ENCODE results near the gene TRMT10A.
"Not testable (repeated sequence)": the region's sequence is repeated elsewhere in the genome, so short reads cannot be mapped to it uniquely, and the experiment has no call there.

TRMT10A gene

GRCh38 chr4:99552872-99553271 is 11.0 kb downstream of the TRMT10A start:
- DNase-seq (ENCODE audit: low spot score) = no peak

- DNase-seq (ENCODE audit: low spot score) = no peak
Observed at GRCh38 chr4:99540277-99540939, 23.4 kb downstream of the TRMT10A start.

- no peak for DNase-seq (ENCODE audit: low spot score)
Observed at GRCh38 chr4:99537674-99538073, 26.2 kb downstream of the TRMT10A start.

GRCh38 chr4:99536848-99537247 is 27.0 kb downstream of the TRMT10A start:
- DNase-seq (ENCODE audit: low spot score) = no peak

- no peak for DNase-seq (ENCODE audit: low spot score)
Observed at GRCh38 chr4:99536271-99536670, 27.6 kb downstream of the TRMT10A start.

- not testable (repeated sequence) for DNase-seq (ENCODE audit: low spot score)
Observed at GRCh38 chr4:99534699-99535098, 29.1 kb downstream of the TRMT10A start.

- DNase-seq (ENCODE audit: low spot score) = no peak
Observed at GRCh38 chr4:99529956-99530355, 33.9 kb downstream of the TRMT10A start.

GRCh38 chr4:99529228-99529627 is 34.6 kb downstream of the TRMT10A start:
- DNase-seq (ENCODE audit: low spot score) = no peak

- no peak for DNase-seq (ENCODE audit: low spot score)
Observed at GRCh38 chr4:99518601-99519295, 45.1 kb downstream of the TRMT10A start.

GRCh38 chr4:99510721-99511120 is 53.1 kb downstream of the TRMT10A start, which contains the start of gene C4orf17:
TSS of gene C4orf17 (plus strand) at chr4:99511021. CDS start at chr4:99513082, 2,061 bp downstream.
- no peak for DNase-seq (ENCODE audit: low spot score)

- no peak for DNase-seq (ENCODE audit: low spot score)
Observed at GRCh38 chr4:99507762-99508161, 56.1 kb downstream of the TRMT10A start.

- no peak for DNase-seq (ENCODE audit: low spot score)
Observed at GRCh38 chr4:99507349-99507748, 56.5 kb downstream of the TRMT10A start.

GRCh38 chr4:99506781-99507180 is 57.1 kb downstream of the TRMT10A start:
- peak; percentile 21 for DNase-seq (ENCODE audit: low spot score)

- DNase-seq (ENCODE audit: low spot score) = no peak
Observed at GRCh38 chr4:99504804-99505502, 58.9 kb downstream of the TRMT10A start.

Data from COLO829 (cell line).